ENCODE results near the gene VMA21. TPM values are rescaled to one million over a fixed set of nuclear protein-coding genes. Genes with fewer than 3 reads are reported as not detected.

Gene VMA21
- total and polyA plus RNA-seq, 2 donors (not counting 1 experiment from before 2014, with no cell fraction given), result 8.4 to 22.7 TPM

GRCh38 chrX:151359931-151360871, 36.8 kb upstream of the VMA21 start:
- H3K4me3 Mint-ChIP-seq, result peak overlapping the region; percentile 41
- ChIA-PET POLR2A (no interaction called here), CTCF (interaction anchor here (0.9 kb wide), 1 partner anchor 36 kb away, joined by 4 read pairs; the partner anchor contains the start of gene VMA21)
- peaks cover 3% of the 10 kb centered on the region for H3K4me1 Mint-ChIP-seq
- H3K36me3 ChIP-seq (replicated peaks in 1 of 2; ENCODE audit: control extremely low read depth in 1 of 2, control insufficient read depth in 1 of 2, extremely low read depth in 1 of 2, insufficient read depth in 2 of 2, low read length in 1 of 2), result no peaks in the 10 kb centered on the region
- TF ChIP-seq CTCF (IDR thresholded peaks at IDR 0.05) (peak; percentile 55), EZH2 (IDR thresholded peaks at IDR 0.05; ENCODE audit: borderline replicate concordance, insufficient read depth, low read depth, low read length, poor library complexity, severe bottlenecking) (no peak)
- peaks cover 3% of the 10 kb centered on the region in 2 donors for H3K4me1 ChIP-seq (ENCODE audit: control insufficient read depth in 2 of 2, insufficient read depth in 2 of 2, low read length in 2 of 2)
- no peak overlapping the region for H3K9ac ChIP-seq (ENCODE audit: low read length)
- peaks cover 19% of the 10 kb centered on the region for H3K27me3 Mint-ChIP-seq
- WGBS (ENCODE audit: insufficient coverage), result 0% methylated on average over 5 of the region's 25 CpGs
- H3K27me3 ChIP-seq (replicated peaks in 1 of 4; ENCODE audit: control extremely low read depth in 1 of 4, control insufficient read depth in 3 of 4, insufficient read depth in 4 of 4, low read length in 3 of 4), result peaks cover 0 to 8% (median 0%) of the 10 kb centered on the region in 4 experiments
- H3K27ac ChIP-seq (ENCODE audit: low read length in 2 of 2), result no peak overlapping the region
- H3K4me2 ChIP-seq (replicated peaks; ENCODE audit: low read depth, low read length, poor library complexity, severe bottlenecking), result peak overlapping the region; percentile 29
- no peak overlapping the region for H3K27ac Mint-ChIP-seq
- intact Hi-C loops (cut with micrococcal nuclease), result no loop called here
- no peaks in the 10 kb centered on the region for H3K79me2 ChIP-seq (ENCODE audit: control insufficient read depth, insufficient read depth, low read length)
- DNase-seq (peak; percentile 27), ATAC-seq (ENCODE audit: low read depth) (no peak)
- H3K4me3 ChIP-seq (ENCODE audit: control extremely low read depth in 1 of 5, extremely low read depth in 1 of 5, insufficient read depth in 1 of 5, low read depth in 2 of 5, low read length in 4 of 5), result no peak overlapping the region
- peak overlapping the region; percentile 17 for H2AFZ ChIP-seq (ENCODE audit: insufficient read depth, low read depth, low read length, poor library complexity, severe bottlenecking)
- no peaks in the 10 kb centered on the region for H4K20me1 ChIP-seq (ENCODE audit: control insufficient read depth, insufficient read depth, low read length, poor library complexity, severe bottlenecking)
- no peaks in the 10 kb centered on the region for H3K9me3 ChIP-seq (ENCODE audit: control extremely low read depth in 1 of 3, control insufficient read depth in 2 of 3, insufficient read depth in 1 of 3, low read length in 2 of 3)
- H3K9me3 Mint-ChIP-seq (ENCODE audit: insufficient read depth), result no peaks in the 10 kb centered on the region

- no peak for TF ChIP-seq CTCF (IDR thresholded peaks at IDR 0.05)
- no peak for TF ChIP-seq EZH2 (IDR thresholded peaks at IDR 0.05; ENCODE audit: borderline replicate concordance, insufficient read depth, low read depth, low read length, poor library complexity, severe bottlenecking)
- intact Hi-C loops (cut with micrococcal nuclease), result no loop called here
- Mint-ChIP-seq H3K27me3 (peaks cover 6% of the 10 kb centered on the region), H3K4me3 (no peak overlapping the region), H3K9me3 (ENCODE audit: insufficient read depth) (no peaks in the 10 kb centered on the region), H3K27ac (no peak overlapping the region), H3K4me1 (peaks cover 3% of the 10 kb centered on the region)
- H3K4me1 ChIP-seq (ENCODE audit: control insufficient read depth in 2 of 2, insufficient read depth in 2 of 2, low read length in 2 of 2), result peaks cover 3% of the 10 kb centered on the region in 2 donors
- no peaks in the 10 kb centered on the region for H3K36me3 ChIP-seq (replicated peaks in 1 of 2; ENCODE audit: control extremely low read depth in 1 of 2, control insufficient read depth in 1 of 2, extremely low read depth in 1 of 2, insufficient read depth in 2 of 2, low read length in 1 of 2)
- H3K79me2 ChIP-seq (ENCODE audit: control insufficient read depth, insufficient read depth, low read length), result no peaks in the 10 kb centered on the region
- ChIA-PET POLR2A (no interaction called here), CTCF (no interaction called here)
- no peak overlapping the region for H3K4me3 ChIP-seq (ENCODE audit: control extremely low read depth in 1 of 5, extremely low read depth in 1 of 5, insufficient read depth in 1 of 5, low read depth in 2 of 5, low read length in 4 of 5)
- no peaks in the 10 kb centered on the region for H3K9me3 ChIP-seq (ENCODE audit: control extremely low read depth in 1 of 3, control insufficient read depth in 2 of 3, insufficient read depth in 1 of 3, low read length in 2 of 3)
- no peaks in the 10 kb centered on the region for H4K20me1 ChIP-seq (ENCODE audit: control insufficient read depth, insufficient read depth, low read length, poor library complexity, severe bottlenecking)
- peaks cover 0 to 8% (median 0%) of the 10 kb centered on the region in 4 experiments for H3K27me3 ChIP-seq (replicated peaks in 1 of 4; ENCODE audit: control extremely low read depth in 1 of 4, control insufficient read depth in 3 of 4, insufficient read depth in 4 of 4, low read length in 3 of 4)
- H3K9ac ChIP-seq (ENCODE audit: low read length), result no peak overlapping the region
- ATAC-seq (ENCODE audit: low read depth) (no peak), DNase-seq (no peak)
- WGBS (ENCODE audit: insufficient coverage), result no CpG with 5 or more reads among the region's 2 CpGs
- H3K27ac ChIP-seq (ENCODE audit: low read length in 2 of 2), result no peak overlapping the region
- no peak overlapping the region for H3K4me2 ChIP-seq (replicated peaks; ENCODE audit: low read depth, low read length, poor library complexity, severe bottlenecking)
- no peak overlapping the region for H2AFZ ChIP-seq (ENCODE audit: insufficient read depth, low read depth, low read length, poor library complexity, severe bottlenecking)
These were observed 33.7 kb upstream of the VMA21 start for GRCh38 chrX:151363316-151363715.
